GM12878 (cell line): ENCODE results near the gene COMMD6. TPM values are rescaled to one million over a fixed set of nuclear protein-coding genes. Genes with fewer than 3 reads are reported as not detected.
A peak's percentile ranks its signal among the peaks of the same experiment; 100 is the strongest.

Source experiments
- HDAC6 ChIP-seq: fragments of 200-600 bp; sonication (generic); IDR thresholded peaks from one replicate; pipeline ENCODE4 v1.8.0; 2017; ENCODE audit warnings: antibody characterized with exemption; ENCODE audit not compliant: unreplicated experiment
- NBN ChIP-seq: fragments of 450-650 bp; IDR thresholded peaks from 2 replicates; pipeline ENCODE4 v1.6.1; 2016
- POU2F2 ChIP-seq: IDR thresholded peaks from 3 replicates; pipeline ENCODE4 v1.6.1; 2011; ENCODE audit warnings: low read depth, mild to moderate bottlenecking, low read length, borderline replicate concordance
- PRDM15 ChIP-seq: fragments of 450-650 bp; formaldehyde crosslinking; IDR thresholded peaks from 2 replicates; pipeline ENCODE4 v1.4.0; 2020; ENCODE audit warnings: mild to moderate bottlenecking, moderate library complexity
- WRNIP1 ChIP-seq: IDR thresholded peaks from 2 replicates; pipeline ENCODE4 v1.6.1; 2011; ENCODE audit warnings: low read depth, low read length, improper control_type of control experiment, borderline replicate concordance
- polyA plus RNA-seq, 11 experiments: library from polyadenylated mRNA; depleted of rRNA in 4 of 11; unstranded in 6 of 11; stranded (reverse) in 5 of 11; fragments of >200 nt; fragmentation: Nextera tagmentation in 4 of 11; fragmentation: Illumina TruSeq in 1 of 11; extraction: Ambion mirVana in 4 of 11; extraction: Trizol in 1 of 11; gene quantifications; 1 replicate in 1 of 11; 2 replicates in 10 of 11; pipeline versions ENCODE4 v1.2.1 to v1.2.3, GENCODE V29; 2011 to 2016; ENCODE audit warnings: inconsistent platforms in 2 of 11, missing spikeins in 2 of 11, low read depth in 1 of 11
- total RNA-seq, 4 experiments: library from RNA; depleted of rRNA in 3 of 4; stranded (reverse); fragments of >200 nt in 3 of 4; fragmentation: Illumina TruSeq in 1 of 4; extraction: Trizol in 1 of 4; gene quantifications; 2 replicates each; pipeline versions ENCODE4 v1.2.1 to v1.2.3, GENCODE V29; 2013 to 2021
- TF ChIP-seq, protein P1 (sequence below): fragments of 450-650 bp; IDR thresholded peaks from 2 replicates; pipeline ENCODE4 v1.6.1; 2017; ENCODE audit warnings: low read depth, mild to moderate bottlenecking, moderate library complexity

Gene COMMD6
- total and polyA plus RNA-seq, 10 of the 15 experiments (the other 5 are each of a cell fraction or from before 2014, with no cell fraction given): 127 to 509 (median 247) TPM

DNA sequence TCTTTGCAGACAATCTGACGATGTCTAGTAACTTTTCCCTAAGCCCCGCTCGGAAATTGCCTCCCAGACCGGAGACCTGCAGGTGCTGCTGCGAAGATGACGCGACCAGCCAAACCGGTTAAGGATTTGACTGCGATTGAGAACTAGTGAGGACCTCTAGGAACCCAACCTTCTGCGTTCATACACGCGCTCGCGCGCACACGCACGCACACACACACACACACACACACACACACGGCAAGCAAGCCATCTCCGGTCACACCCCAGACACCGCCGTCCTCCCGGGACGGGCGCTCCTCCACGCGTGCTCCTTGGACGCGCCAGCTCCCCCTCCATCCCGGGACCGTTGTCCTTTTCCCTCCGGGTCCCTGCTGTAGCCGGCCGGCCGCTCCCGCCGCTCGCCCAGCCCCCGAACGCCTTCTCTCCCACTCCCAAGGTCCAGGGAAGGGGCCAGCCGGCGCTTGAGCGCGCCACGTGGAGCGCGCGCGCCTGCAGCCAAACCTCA is 56.9 kb downstream of the COMMD6 start (continued):
- TF ChIP-seq WRNIP1 (no peak), NBN (peak; percentile 51; the same call in 1 of the 2 replicates), HDAC6 (peak; percentile 57), PRDM15 (CRISPR knock-in tag) (no peak), POU2F2 (0 out of 3 replicates have a peak, but pooled peaks have one; percentile 13)
- TF ChIP-seq, protein P1, sequence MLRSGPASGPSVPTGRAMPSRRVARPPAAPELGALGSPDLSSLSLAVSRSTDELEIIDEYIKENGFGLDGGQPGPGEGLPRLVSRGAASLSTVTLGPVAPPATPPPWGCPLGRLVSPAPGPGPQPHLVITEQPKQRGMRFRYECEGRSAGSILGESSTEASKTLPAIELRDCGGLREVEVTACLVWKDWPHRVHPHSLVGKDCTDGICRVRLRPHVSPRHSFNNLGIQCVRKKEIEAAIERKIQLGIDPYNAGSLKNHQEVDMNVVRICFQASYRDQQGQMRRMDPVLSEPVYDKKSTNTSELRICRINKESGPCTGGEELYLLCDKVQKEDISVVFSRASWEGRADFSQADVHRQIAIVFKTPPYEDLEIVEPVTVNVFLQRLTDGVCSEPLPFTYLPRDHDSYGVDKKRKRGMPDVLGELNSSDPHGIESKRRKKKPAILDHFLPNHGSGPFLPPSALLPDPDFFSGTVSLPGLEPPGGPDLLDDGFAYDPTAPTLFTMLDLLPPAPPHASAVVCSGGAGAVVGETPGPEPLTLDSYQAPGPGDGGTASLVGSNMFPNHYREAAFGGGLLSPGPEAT: peak; percentile 21; the same call in 1 of the 2 replicates
- TF ChIP-seq, all 136 proteins: peak for 23
